Stimulated activated CD8-positive, alpha-beta memory T cell treated with anti-CD3 and anti-CD28 coated beads, Interleukin-7, amount 100 ng/mL, for 1 hour (primary cell): ENCODE results near the gene COPS3.

Experiments
- DNase-seq, 2 donors: peaks; one replicate each; pipeline ENCODE4 v3.0.0-alpha.2; 2020; ENCODE audit warnings: low read depth in 2 of 2

Gene COPS3

GRCh38 chr17:17216236-17216635 lies 64.8 kb downstream of the COPS3 start:
- no peak for DNase-seq

- DNase-seq: no peak
Observed at GRCh38 chr17:17215575-17215974, 65.5 kb downstream of the COPS3 start.

GRCh38 chr17:17214646-17215436 lies 66.2 kb downstream of the COPS3 start:
- DNase-seq: no peak

- no peak for DNase-seq
Observed at GRCh38 chr17:17213775-17214174, 67.3 kb downstream of the COPS3 start.

GRCh38 chr17:17207998-17208397 lies 73.0 kb downstream of the COPS3 start:
- DNase-seq: no peak

GRCh38 chr17:17206913-17207335 lies 74.1 kb downstream of the COPS3 start:
- no peak for DNase-seq

- DNase-seq: peak; percentile 68 to 71
Observed at GRCh38 chr17:17206124-17206912, 74.7 kb downstream of the COPS3 start, which contains the start of gene PLD6. PLD6 (minus strand) TSS chr17:17206333; CDS start chr17:17206286, 47 bp downstream.

- peak; percentile 13 to 20 for DNase-seq
Observed at GRCh38 chr17:17205368-17206123, 75.5 kb downstream of the COPS3 start.

- DNase-seq: no peak
Observed at GRCh38 chr17:17204635-17205231, 76.3 kb downstream of the COPS3 start.

GRCh38 chr17:17204041-17204591 lies 76.9 kb downstream of the COPS3 start:
- no peak for DNase-seq

GRCh38 chr17:17203173-17203730 lies 77.8 kb downstream of the COPS3 start:
- DNase-seq: no peak

GRCh38 chr17:17201907-17202306 lies 79.1 kb downstream of the COPS3 start:
- no peak for DNase-seq

- no peak for DNase-seq
Observed at GRCh38 chr17:17201271-17201670, 79.8 kb downstream of the COPS3 start.

- no peak for DNase-seq
Observed at GRCh38 chr17:17200831-17201230, 80.2 kb downstream of the COPS3 start.

GRCh38 chr17:17200311-17200710 lies 80.7 kb downstream of the COPS3 start:
- DNase-seq: no peak

GRCh38 chr17:17198281-17198680 lies 82.8 kb downstream of the COPS3 start:
- no peak for DNase-seq

GRCh38 chr17:17196776-17197175 lies 84.3 kb downstream of the COPS3 start:
- no peak for DNase-seq
